Measurements from ENCODE around the gene MICU2.

Gene MICU2

GRCh38 chr13:21483748-21484147 is 120.2 kb downstream of the MICU2 start:
- DNase-seq (ENCODE audit: low read depth, low spot score) = no peak

GRCh38 chr13:21481359-21481758 is 122.6 kb downstream of the MICU2 start:
- DNase-seq (ENCODE audit: low read depth, low spot score) = no peak

GRCh38 chr13:21478881-21479808 is 124.8 kb downstream of the MICU2 start:
- peak; percentile 70 for DNase-seq (ENCODE audit: low read depth, low spot score)

GRCh38 chr13:21476893-21477472 is 127.0 kb downstream of the MICU2 start:
- DNase-seq (ENCODE audit: low read depth, low spot score) = peak; percentile 97

GRCh38 chr13:21475115-21475514 is 128.9 kb downstream of the MICU2 start:
- no peak for DNase-seq (ENCODE audit: low read depth, low spot score)

- no peak for DNase-seq (ENCODE audit: low read depth, low spot score)
These were observed 133.2 kb downstream of the MICU2 start for GRCh38 chr13:21470785-21471184.

- no peak for DNase-seq (ENCODE audit: low read depth, low spot score)
These were observed 137.4 kb downstream of the MICU2 start for GRCh38 chr13:21466527-21466926.

GRCh38 chr13:21465710-21466160 is 138.2 kb downstream of the MICU2 start:
- no peak for DNase-seq (ENCODE audit: low read depth, low spot score)

GRCh38 chr13:21463424-21463823 is 140.5 kb downstream of the MICU2 start:
- no peak for DNase-seq (ENCODE audit: low read depth, low spot score)

DNA sequence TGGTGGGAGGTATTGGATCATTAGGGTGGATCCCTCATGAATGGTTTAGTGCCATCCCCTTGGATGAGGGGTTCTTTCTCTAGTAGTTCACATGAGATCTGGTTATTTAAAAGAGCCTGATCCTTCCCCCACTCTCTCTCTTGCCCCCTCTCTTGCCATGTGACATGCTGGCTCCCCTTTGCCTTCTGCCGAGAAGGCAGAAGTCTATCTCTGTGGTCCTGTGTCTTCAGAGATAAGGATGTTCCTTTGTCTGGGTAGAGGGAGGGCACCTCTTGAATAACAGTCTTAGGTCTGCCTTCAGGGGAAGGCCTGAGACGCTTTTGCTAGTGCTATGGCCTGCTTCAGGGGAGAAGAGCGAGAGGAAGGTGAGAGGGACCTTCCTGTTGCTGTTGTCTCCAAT is 142.8 kb downstream of the MICU2 start:
- no peak for DNase-seq (ENCODE audit: low read depth, low spot score)

DNA sequence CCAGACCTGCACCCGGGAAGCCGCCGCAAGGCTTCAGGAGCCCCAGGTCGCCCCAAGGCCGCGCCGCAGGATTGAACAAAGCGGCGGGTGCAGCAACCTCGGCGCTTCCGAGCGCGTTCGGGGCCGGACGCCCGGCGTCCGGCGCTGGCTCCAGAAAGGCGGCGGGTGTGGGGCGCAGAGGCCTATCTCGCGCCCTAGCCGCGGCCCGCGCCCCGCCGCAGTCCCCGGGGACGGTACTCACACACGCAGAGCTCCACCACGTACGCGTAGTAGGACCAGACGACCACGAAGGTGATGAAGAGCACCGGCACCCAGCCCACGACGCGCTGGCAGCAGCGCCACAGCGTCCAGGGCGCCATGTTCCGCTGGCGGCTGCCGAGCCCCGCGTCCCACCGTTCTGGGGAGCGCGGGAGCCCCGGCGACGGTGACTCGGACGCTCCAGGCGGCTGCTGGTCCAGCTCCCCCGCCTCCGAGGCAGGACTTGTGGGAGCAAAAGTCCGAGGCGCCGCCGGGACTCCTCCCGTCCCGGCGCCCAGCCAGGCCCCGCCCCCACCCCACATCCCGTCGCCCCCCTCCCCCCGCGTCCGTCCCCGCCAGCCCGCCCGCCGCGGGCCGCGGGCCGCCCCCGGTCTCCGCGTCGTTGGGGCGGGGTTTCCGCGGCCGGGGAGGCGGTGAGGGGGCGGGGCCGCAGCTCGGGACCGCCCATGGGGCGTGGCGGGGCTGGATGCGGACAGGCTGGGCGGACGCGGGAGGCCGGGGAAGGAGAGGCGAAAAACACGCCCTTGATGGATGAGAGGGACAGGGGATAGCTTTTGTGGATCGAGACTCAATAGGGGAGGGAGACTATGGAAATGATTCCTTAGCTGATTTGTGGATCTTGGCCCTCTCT is 144.9 kb downstream of the MICU2 start, which contains the start of gene ZDHHC20:
ZDHHC20 (minus strand) TSS at position 491 of the 889 bp plus-strand sequence; CDS start at position 359, 132 bp downstream.
- DNase-seq (ENCODE audit: low read depth, low spot score) = peak; percentile 73

DNA sequence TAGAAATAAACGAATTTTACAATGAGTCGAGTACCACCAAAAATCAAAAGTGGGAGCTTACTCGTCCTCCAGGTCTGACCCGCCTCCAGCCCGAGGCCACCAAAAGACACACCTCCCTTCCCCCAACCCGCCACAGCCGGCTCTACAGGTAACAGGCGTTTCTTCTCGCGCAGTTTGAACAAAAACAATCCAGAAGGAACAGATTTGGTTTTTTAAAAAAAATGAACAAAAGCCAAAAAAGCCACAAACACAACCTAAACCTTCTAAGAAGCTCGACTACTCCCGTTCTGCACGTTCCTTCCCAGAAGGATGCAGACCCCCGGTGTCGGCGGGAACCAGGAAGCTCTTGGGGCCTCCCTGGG is 145.5 kb downstream of the MICU2 start:
- DNase-seq (ENCODE audit: low read depth, low spot score) = peak; percentile 81

DNA sequence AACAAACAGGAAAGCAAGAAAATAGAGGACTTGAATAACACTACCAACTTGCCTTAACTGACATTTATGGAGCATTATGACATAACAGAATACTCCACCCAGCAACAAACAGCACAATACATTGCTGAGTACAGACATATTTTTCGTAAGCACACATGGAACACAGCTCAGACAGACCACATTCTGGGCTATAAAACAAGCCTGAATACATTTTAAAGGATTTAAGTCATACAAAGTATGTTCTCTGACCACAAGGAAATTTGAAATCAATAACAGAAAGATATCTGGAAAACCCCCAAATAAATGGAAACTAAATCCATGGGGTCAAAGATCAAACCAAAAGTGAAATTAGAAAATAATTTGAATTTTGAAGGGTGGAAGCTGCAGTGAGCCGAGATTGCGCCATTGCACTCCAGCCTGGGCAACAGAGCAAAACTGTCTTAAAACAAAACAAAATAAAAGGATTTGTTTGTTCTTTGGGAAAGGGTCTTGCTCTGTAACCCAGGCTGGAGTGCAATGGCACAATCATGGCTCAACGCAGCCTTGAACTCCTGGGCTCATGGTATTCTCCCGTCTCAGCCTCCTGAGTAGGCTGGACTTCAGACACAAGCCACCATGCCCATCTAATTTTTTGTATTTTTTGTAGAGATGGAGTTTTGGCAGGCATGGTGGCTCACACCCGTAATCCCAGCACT is 150.4 kb downstream of the MICU2 start:
- DNase-seq (ENCODE audit: low read depth, low spot score) = no peak

DNA sequence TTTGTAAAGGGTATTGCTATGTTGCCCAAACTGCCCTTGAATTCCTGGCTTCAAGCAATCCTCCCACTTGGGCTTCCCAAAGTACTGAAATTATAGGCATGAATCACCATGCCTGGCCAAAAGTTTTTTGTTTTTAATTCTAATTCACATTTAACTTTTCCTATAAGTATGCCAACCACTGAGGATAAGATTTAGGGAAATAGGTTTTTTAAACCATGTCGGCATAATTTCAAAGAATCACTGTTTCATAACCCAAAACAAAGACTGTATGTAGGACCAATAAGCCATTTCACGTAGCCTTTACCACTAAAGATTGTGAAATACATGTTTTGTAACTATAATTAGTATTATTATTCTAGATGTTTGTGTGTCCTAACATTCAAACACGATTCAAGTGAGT is 153.0 kb downstream of the MICU2 start:
- no peak for DNase-seq (ENCODE audit: low read depth, low spot score)

DNA sequence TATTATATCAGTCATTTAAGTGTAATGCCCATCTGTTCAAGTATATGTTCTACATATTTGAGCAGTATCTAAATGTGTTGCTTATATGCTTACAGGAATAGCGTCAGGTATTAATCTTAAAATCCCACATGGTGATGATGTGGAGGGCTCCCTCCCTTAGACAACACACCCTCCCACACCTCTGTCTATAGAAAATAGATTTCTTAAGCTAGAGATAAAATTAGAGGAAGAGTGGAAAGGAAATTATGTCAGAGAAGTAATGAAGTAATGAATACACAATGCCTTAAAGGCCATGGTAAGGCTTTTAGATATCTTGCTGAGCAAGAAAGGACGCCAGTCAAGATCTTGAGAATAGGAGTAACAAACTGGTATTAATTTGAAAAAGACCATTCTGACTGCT is 157.3 kb downstream of the MICU2 start:
- no peak for DNase-seq (ENCODE audit: low read depth, low spot score)

DNA sequence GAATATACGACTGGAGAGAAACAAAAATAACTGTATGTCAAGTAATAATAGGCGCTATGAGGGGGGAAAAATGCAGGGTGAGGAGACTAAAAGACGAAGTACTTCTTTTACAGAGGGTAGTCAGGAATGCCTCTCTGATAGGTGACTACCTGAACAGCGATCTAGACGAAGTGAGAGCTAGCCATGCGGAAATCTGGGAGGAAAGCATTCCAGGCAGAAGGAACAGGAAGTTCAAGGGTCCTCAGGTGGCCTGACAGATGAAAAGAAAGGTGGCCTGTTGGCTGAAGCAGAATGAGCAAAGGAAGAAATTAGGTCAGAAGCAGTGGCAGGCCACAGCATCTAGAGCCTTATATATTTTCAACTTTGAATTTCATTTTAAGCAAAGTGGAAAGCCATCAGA is 158.2 kb downstream of the MICU2 start:
- DNase-seq (ENCODE audit: low read depth, low spot score) = no peak

- no peak for DNase-seq (ENCODE audit: low read depth, low spot score)
These were observed 160.8 kb downstream of the MICU2 start for GRCh38 chr13:21443171-21443570.
